ENCODE measurements around the gene CTTNBP2NL.
A peak's percentile ranks its signal among the peaks of the same experiment; 100 is the strongest.

DNA sequence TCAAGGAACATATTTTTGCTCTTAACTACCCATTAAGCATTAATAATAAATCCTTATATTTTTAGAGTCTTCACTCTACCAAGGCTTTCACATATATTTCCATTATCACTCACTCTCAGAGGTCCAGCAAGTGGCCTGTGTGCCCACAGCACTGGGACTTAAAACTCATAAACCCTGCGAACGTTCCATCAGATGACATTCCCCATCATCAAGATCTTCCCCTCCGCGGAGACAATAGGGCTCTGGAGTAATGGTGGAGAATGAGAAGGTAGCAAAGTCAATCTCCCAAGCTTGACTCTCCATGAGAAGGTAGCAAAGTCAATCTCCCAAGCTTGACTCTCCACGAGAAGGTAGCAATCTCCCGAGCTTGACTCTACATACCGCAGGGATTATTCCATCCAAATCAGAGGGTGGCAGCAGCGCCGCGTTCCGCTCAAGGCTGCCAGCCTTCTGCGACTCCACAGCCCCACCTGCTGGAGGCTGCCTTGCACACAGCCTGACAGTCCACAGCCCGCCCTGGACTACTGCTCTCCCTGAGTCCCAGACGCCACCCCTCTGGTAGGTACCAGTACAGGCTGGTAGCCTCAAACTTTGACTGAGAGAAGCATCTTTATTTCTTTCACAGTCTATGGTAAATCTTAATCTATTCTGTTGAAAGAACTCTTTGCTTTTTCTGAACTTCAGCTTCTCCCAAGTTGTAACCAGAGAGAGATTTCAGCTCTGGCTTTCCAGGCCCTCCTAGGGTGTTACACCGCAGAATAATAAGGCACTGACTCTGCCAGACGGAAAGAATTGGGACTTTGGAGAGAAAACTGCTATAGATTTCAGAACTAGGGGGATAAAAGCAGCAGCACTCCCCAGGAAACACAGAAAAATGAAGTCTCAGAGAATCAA, 26.4 kb upstream of the CTTNBP2NL start:
- TF ChIP-seq POLR2A (IDR thresholded peaks at IDR 0.05) = no peak
- TF ChIP-seq CTCF (IDR thresholded peaks at IDR 0.05) = peak in 1 of 3 donors; percentile 84
